Body of pancreas (tissue), 4 donors: ENCODE results near the gene LDB2.

Source experiments
- POLR2A ChIP-seq, 3 donors: fragments of 450-650 bp; IDR thresholded peaks; one replicate each; pipeline ENCODE4 v1.6.1; 2016; ENCODE audit warnings: antibody characterized with exemption in 3 of 3, mild to moderate bottlenecking in 2 of 3
- TF ChIP-seq, protein P1 (sequence below), 7 experiments: fragments of 450-650 bp in 4 of 7; fragments of 200-600 bp in 3 of 7; sonication (generic) in 3 of 7; IDR thresholded peaks; one replicate each; pipeline ENCODE4 v1.5.1; 2016 to 2019; ENCODE audit warnings: antibody characterized with exemption in 7 of 7

- TF ChIP-seq POLR2A (IDR thresholded peaks at IDR 0.05) = no peak
- TF ChIP-seq, protein P1, sequence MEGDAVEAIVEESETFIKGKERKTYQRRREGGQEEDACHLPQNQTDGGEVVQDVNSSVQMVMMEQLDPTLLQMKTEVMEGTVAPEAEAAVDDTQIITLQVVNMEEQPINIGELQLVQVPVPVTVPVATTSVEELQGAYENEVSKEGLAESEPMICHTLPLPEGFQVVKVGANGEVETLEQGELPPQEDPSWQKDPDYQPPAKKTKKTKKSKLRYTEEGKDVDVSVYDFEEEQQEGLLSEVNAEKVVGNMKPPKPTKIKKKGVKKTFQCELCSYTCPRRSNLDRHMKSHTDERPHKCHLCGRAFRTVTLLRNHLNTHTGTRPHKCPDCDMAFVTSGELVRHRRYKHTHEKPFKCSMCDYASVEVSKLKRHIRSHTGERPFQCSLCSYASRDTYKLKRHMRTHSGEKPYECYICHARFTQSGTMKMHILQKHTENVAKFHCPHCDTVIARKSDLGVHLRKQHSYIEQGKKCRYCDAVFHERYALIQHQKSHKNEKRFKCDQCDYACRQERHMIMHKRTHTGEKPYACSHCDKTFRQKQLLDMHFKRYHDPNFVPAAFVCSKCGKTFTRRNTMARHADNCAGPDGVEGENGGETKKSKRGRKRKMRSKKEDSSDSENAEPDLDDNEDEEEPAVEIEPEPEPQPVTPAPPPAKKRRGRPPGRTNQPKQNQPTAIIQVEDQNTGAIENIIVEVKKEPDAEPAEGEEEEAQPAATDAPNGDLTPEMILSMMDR (IDR thresholded peaks at IDR 0.05) = no peak
Observed at GRCh38 chr4:16626945-16627344, 271.5 kb downstream of the LDB2 start.
